GM18508 (cell line): ENCODE measurements around the gene MS4A5.
"Not testable (repeated sequence)": the region's sequence is repeated elsewhere in the genome, so short reads cannot be mapped to it uniquely, and the experiment has no call there.

Experiments
- ATAC-seq: cut with Tn5 transposase; IDR thresholded peaks from one replicate; pipeline ENCODE4 v1.9.1; 2021; ENCODE audit warnings: moderate number of reproducible peaks; ENCODE audit not compliant: insufficient read depth, unreplicated experiment

Gene MS4A5

GRCh38 chr11:60429272-60429671 is at the start of gene MS4A5:
Gene MS4A5 (plus strand): TSS chr11:60429572. CDS start chr11:60429675, 103 bp downstream.
- ATAC-seq = no peak

- peak; percentile 73 for ATAC-seq
Measured at GRCh38 chr11:60389279-60389910, 40.0 kb upstream of the MS4A5 start.

- ATAC-seq = no peak
Measured at GRCh38 chr11:60390419-60390818, 39.0 kb upstream of the MS4A5 start.

- no peak for ATAC-seq
Measured at GRCh38 chr11:60392361-60392760, 37.0 kb upstream of the MS4A5 start.

- ATAC-seq = no peak
Measured at GRCh38 chr11:60393016-60393415, 36.4 kb upstream of the MS4A5 start.

GRCh38 chr11:60394666-60395380 is 34.5 kb upstream of the MS4A5 start:
- ATAC-seq = no peak

GRCh38 chr11:60396382-60396781 is 33.0 kb upstream of the MS4A5 start, which contains the start of gene MS4A14:
Gene MS4A14 (plus strand): TSS chr11:60396459. CDS start chr11:60396579, 120 bp downstream.
- no peak for ATAC-seq

GRCh38 chr11:60396799-60397198 is 32.6 kb upstream of the MS4A5 start:
- ATAC-seq = peak; percentile 45

- ATAC-seq = no peak
Measured at GRCh38 chr11:60420015-60420414, 9.4 kb upstream of the MS4A5 start.

- ATAC-seq = no peak
Measured at GRCh38 chr11:60422609-60423008, 6.8 kb upstream of the MS4A5 start.

GRCh38 chr11:60428517-60428916 is 855 bp upstream of the MS4A5 start:
- ATAC-seq = no peak

- ATAC-seq = no peak
Measured at GRCh38 chr11:60431251-60431650, 1.9 kb downstream of the MS4A5 start.

- ATAC-seq = no peak
Measured at GRCh38 chr11:60433401-60433800, 4.0 kb downstream of the MS4A5 start.

- no peak for ATAC-seq
Measured at GRCh38 chr11:60447070-60447469, 17.7 kb downstream of the MS4A5 start.

- ATAC-seq = no peak
Measured at GRCh38 chr11:60447846-60448245, 18.5 kb downstream of the MS4A5 start.

GRCh38 chr11:60451185-60451584 is 21.8 kb downstream of the MS4A5 start:
- not testable (repeated sequence) for ATAC-seq

GRCh38 chr11:60454212-60454611 is 24.8 kb downstream of the MS4A5 start:
- ATAC-seq = no peak

- ATAC-seq = peak; percentile 88
Measured at GRCh38 chr11:60455531-60456042, 26.2 kb downstream of the MS4A5 start, which contains the start of gene MS4A1. Gene MS4A1 (plus strand): TSS chr11:60455847. CDS start chr11:60462375, 6,528 bp downstream.

- peak; percentile 33 for ATAC-seq
Measured at GRCh38 chr11:60457576-60457975, 28.2 kb downstream of the MS4A5 start.

- no peak for ATAC-seq
Measured at GRCh38 chr11:60459345-60459744, 30.0 kb downstream of the MS4A5 start.

- ATAC-seq = no peak
Measured at GRCh38 chr11:60468829-60469228, 39.5 kb downstream of the MS4A5 start.
